ENCODE results near the gene CCDC51. TPM values are rescaled to one million over a fixed set of nuclear protein-coding genes. Genes with fewer than 3 reads are reported as not detected.

The CCDC51 gene
- polyA plus RNA-seq, 1 donor (not counting 4 experiments of a cell fraction or from before 2014, with no cell fraction given), result 27.9 TPM

- Histone ChIP-seq H3K27me3 (ENCODE audit: control insufficient read depth, extremely low read depth, insufficient read depth, low read length) (no peaks in the 10 kb centered on the region), H3K9me1 (ENCODE audit: control insufficient read depth, extremely low read depth, insufficient read depth, low read length) (no peaks in the 10 kb centered on the region), H3K27ac (ENCODE audit: control insufficient read depth, insufficient read depth, low read length) (no peak overlapping the region), H3K9ac (ENCODE audit: control insufficient read depth, extremely low read depth, insufficient read depth, low read length) (no peak overlapping the region), H3K4me2 (ENCODE audit: control insufficient read depth, extremely low read depth, insufficient read depth, low read depth, low read length) (no peak overlapping the region), H3K9me3 (ENCODE audit: control insufficient read depth, low read depth, low read length) (no peaks in the 10 kb centered on the region), H3K79me2 (ENCODE audit: control insufficient read depth, insufficient read depth, low read length) (peaks cover 69% of the 10 kb centered on the region), H3K4me1 (ENCODE audit: control insufficient read depth, extremely low read depth, insufficient read depth, low read length) (peaks cover 33% of the 10 kb centered on the region), H2AFZ (ENCODE audit: control insufficient read depth, low read length) (no peak overlapping the region), H3K36me3 (ENCODE audit: control insufficient read depth in 2 of 2, extremely low read depth in 1 of 2, insufficient read depth in 2 of 2, low read length in 2 of 2) (peaks cover 41 to 50% of the 10 kb centered on the region in 2 experiments), H3K4me3 (ENCODE audit: control insufficient read depth in 2 of 3, extremely low read depth in 1 of 3, insufficient read depth in 2 of 3, low read depth in 1 of 3, low read length in 3 of 3) (no peak overlapping the region), H4K20me1 (ENCODE audit: control insufficient read depth, extremely low read depth, insufficient read depth, low read length) (peaks cover 24% of the 10 kb centered on the region)
- TF ChIP-seq CTCF (optimal IDR thresholded peaks at IDR 0.05 in 1 of 3, IDR thresholded peaks at IDR 0.05 in 1 of 3, conservative IDR thresholded peaks at IDR 0.05 in 1 of 3; ENCODE audit: extremely low read depth in 1 of 3, insufficient read depth in 2 of 3, low read length in 3 of 3) (no peak), EZH2 (IDR thresholded peaks at IDR 0.05; ENCODE audit: low read length) (no peak)
- dilution Hi-C loops (cut with MboI; ENCODE audit: extremely low pct_ligation_motif_present, low sequenced_read_pairs), result no loop called here
- FAIRE-seq (no peak), DNase-seq (ENCODE audit: low read depth, low spot score) (no peak)
These were observed 17.6 kb downstream of the CCDC51 start for GRCh38 chr3:48422272-48422671.

GRCh38 chr3:48420561-48420960 is 19.4 kb downstream of the CCDC51 start:
- peaks cover 48 to 61% of the 10 kb centered on the region in 2 experiments for H3K36me3 ChIP-seq (ENCODE audit: control insufficient read depth in 2 of 2, extremely low read depth in 1 of 2, insufficient read depth in 2 of 2, low read length in 2 of 2)
- no peaks in the 10 kb centered on the region for H3K9me3 ChIP-seq (ENCODE audit: control insufficient read depth, low read depth, low read length)
- FAIRE-seq (no peak), DNase-seq (ENCODE audit: low read depth, low spot score) (no peak)
- dilution Hi-C loops (cut with MboI; ENCODE audit: extremely low pct_ligation_motif_present, low sequenced_read_pairs), result no loop called here
- H3K4me3 ChIP-seq (ENCODE audit: control insufficient read depth in 2 of 3, extremely low read depth in 1 of 3, insufficient read depth in 2 of 3, low read depth in 1 of 3, low read length in 3 of 3), result no peak overlapping the region
- no peaks in the 10 kb centered on the region for H3K9me1 ChIP-seq (ENCODE audit: control insufficient read depth, extremely low read depth, insufficient read depth, low read length)
- H2AFZ ChIP-seq (ENCODE audit: control insufficient read depth, low read length), result no peak overlapping the region
- H3K79me2 ChIP-seq (ENCODE audit: control insufficient read depth, insufficient read depth, low read length), result peaks cover 52% of the 10 kb centered on the region
- peaks cover 16% of the 10 kb centered on the region for H3K4me1 ChIP-seq (ENCODE audit: control insufficient read depth, extremely low read depth, insufficient read depth, low read length)
- no peak overlapping the region for H3K9ac ChIP-seq (ENCODE audit: control insufficient read depth, extremely low read depth, insufficient read depth, low read length)
- peaks cover 18% of the 10 kb centered on the region for H4K20me1 ChIP-seq (ENCODE audit: control insufficient read depth, extremely low read depth, insufficient read depth, low read length)
- no peaks in the 10 kb centered on the region for H3K27me3 ChIP-seq (ENCODE audit: control insufficient read depth, extremely low read depth, insufficient read depth, low read length)
- no peak overlapping the region for H3K27ac ChIP-seq (ENCODE audit: control insufficient read depth, insufficient read depth, low read length)
- H3K4me2 ChIP-seq (ENCODE audit: control insufficient read depth, extremely low read depth, insufficient read depth, low read depth, low read length), result no peak overlapping the region
- TF ChIP-seq CTCF (optimal IDR thresholded peaks at IDR 0.05 in 1 of 3, IDR thresholded peaks at IDR 0.05 in 1 of 3, conservative IDR thresholded peaks at IDR 0.05 in 1 of 3; ENCODE audit: extremely low read depth in 1 of 3, insufficient read depth in 2 of 3, low read length in 3 of 3), result no peak
- no peak for TF ChIP-seq EZH2 (IDR thresholded peaks at IDR 0.05; ENCODE audit: low read length)

Data from keratinocyte (primary cell).